GM10266 (cell line): Measurements from ENCODE around the gene PDE8A.
"Not testable (repeated sequence)": the region's sequence is repeated elsewhere in the genome, so short reads cannot be mapped to it uniquely, and the experiment has no call there.

Experiments used
- DNase-seq: peaks from one replicate; pipeline ENCODE4 v3.0.0; 2012; ENCODE audit errors: extremely low spot score
- TF ChIP-seq, protein P1 (sequence below): IDR thresholded peaks from 2 replicates; pipeline ENCODE4 v1.5.1; 2012; ENCODE audit warnings: mild to moderate bottlenecking, low read depth; ENCODE audit not compliant: control insufficient read depth, insufficient read depth; ENCODE audit errors: missing control alignments

Gene PDE8A

DNA sequence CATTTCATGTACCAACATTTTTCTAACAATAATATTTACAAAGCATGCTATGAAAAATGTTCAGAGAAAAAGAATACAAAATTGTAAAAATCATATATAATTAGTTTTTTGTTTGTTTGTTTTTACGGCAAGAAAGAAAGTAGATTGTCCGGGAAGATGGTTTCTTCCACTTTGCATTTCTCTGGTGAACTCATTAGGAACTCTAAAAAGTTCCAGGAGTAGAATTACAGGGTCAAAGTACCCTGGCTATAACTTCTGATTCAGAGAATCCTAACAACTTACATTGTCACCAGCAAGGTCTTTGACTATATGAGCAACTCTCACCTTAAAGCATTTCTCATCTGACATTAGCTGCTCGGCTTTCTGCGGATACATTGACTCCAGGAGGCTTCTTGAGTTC lies 196.7 kb downstream of the PDE8A start:
- TF ChIP-seq, protein P1, sequence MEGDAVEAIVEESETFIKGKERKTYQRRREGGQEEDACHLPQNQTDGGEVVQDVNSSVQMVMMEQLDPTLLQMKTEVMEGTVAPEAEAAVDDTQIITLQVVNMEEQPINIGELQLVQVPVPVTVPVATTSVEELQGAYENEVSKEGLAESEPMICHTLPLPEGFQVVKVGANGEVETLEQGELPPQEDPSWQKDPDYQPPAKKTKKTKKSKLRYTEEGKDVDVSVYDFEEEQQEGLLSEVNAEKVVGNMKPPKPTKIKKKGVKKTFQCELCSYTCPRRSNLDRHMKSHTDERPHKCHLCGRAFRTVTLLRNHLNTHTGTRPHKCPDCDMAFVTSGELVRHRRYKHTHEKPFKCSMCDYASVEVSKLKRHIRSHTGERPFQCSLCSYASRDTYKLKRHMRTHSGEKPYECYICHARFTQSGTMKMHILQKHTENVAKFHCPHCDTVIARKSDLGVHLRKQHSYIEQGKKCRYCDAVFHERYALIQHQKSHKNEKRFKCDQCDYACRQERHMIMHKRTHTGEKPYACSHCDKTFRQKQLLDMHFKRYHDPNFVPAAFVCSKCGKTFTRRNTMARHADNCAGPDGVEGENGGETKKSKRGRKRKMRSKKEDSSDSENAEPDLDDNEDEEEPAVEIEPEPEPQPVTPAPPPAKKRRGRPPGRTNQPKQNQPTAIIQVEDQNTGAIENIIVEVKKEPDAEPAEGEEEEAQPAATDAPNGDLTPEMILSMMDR = no peak
- no peak for DNase-seq

DNA sequence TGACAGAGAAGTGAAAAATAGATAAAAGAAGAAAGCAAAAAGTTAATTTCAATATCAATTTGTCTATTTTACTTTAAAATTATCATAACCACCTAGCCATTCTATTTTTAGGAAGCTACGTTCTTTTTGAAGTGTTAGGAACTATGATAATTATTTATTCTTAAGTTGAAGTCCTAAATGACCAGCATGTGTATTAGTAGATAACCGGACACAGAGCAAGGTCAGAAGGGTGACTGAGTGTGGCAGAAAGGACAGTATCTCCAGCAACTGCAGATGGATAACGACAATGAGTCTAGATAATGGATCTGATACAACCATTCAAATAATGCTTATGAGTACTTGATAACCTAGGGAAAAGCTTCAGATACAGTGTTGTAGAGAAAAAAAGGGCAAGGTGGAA lies 198.0 kb downstream of the PDE8A start:
- TF ChIP-seq, protein P1 = no peak

DNA sequence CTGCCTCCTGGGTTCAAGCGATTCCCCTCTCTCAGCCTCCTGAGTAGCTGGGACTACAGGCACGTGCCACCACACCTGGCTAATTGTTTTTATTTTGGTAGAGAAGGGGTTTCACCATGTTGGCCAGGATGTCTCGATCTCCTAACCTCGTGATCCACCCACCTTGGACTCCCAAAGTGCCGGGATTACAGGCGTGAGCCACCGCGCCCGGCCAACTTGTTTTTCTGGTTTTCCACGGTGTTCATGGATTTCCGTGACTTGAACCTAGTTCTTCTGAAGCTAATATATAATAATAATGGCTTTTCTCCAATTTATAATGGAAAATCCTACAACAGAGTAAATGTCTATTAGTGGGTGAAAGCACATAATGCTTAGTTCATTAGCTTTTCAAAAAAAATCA lies 203.7 kb downstream of the PDE8A start:
- not testable (repeated sequence) for DNase-seq

More for the DNA sequence above, 198.0 kb downstream of the PDE8A start:
- no peak for DNase-seq

DNA sequence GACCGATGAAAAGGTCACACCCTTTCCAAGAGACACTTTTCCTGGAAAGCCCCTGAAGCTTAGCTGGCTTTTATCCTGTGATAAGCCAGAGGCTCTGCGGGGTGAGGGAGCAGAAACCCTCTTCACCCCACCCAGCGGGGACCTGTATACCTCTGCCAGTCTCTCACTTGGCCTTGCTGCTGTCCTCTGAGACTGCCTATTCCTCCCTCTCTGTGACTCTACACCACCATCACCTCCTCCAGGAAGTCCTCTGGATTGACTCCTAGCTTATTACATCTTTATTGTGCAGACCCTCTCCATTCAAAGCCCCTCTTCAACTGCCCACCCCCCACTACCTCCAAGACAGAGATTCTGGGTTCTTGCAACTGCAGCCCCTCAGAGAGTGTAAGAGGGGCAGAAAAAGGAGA lies 206.5 kb downstream of the PDE8A start:
- DNase-seq = not testable (repeated sequence)
